MV-4-11 (cell line): Measurements from ENCODE around the gene GSTM5.

Experiments
- DNase-seq: peaks from one replicate; lab custom pipeline; 2025; lab: John Stamatoyannopoulos, UW

GSTM5 gene

DNA sequence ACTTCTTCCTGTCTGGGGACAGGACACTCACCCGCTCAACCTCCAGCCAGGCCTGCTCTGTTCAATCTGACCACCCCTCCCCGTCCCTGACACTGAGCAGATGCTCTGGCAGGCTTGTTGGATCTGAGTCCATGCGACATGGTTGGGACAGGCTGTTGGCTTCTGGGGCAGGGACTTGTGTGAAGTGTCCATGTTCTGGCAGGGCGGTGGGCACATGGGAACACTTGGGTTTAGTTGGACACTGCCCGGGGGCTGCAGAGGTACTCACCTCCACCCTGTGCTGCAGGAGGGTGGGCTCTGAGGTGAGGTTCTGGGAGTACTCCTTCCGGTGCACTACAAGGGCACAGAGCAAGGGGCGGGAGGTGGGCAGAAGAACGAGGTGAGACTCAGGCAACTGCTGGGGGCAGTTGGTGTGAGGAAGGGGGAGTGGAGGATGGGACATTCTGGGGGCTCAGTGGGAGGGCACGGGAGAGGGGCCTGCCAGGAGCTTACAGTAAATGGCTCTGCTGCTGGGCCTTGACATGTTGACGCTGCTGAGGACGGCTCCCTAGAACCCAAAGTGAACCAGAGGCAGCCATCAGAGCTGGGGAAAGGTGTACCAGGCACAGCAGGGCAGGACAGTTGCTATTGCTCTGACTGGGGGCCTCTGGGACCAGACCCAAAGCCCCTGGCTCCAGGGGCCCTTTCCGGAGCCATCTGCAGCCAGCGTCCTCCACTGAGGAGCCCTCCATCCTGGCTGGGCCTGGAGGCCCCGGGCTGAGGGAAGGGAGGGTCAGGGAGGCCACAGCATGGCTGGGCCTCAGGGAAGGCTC is 49.4 kb downstream of the GSTM5 start:
- no peak for DNase-seq

- peak; percentile 55 for DNase-seq
These were observed 50.1 kb downstream of the GSTM5 start for GRCh38 chr1:109762039-109762585.

- DNase-seq = peak; percentile 47
These were observed 51.0 kb downstream of the GSTM5 start for GRCh38 chr1:109762821-109763645.

DNA sequence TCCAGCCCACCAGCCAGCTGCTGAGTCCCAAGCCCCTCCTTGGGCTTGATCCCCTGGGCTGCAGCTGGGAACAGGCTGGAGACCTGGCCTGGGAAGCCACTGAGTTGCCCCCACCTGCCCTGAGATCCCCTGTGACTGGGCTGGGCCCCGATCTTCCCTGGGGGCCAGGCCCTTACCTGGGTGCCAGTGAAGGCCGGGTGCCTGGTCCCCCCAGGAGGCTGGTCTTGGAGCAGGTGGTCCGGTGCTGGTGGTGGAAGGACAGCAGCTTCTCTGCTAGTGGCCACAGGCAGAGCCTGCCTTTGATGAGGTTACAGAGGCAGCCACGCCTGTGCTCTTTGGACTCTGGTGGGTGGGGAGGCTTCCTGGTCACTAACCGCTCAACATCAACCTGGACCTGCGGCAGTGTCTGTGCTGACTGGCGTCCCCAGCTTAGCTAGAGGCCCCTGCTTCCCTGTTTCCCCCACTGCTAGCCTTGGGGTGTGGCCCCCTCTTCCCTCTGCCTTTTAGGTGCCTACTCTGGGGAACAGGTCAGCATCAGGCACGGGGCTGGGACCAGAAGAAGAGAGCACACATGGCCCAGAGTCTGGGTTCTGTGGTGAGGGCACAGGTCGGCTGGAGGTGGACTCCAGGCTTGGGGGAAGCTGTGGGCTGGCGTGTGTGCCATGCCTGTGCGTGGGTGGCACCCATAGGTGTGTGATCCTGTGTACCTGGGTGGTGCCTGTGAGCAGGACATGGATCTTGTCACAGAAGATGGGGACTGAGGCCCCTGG is 51.8 kb downstream of the GSTM5 start, which contains the start of gene EPS8L3:
EPS8L3 (minus strand) TSS at position 278 of the 770 bp plus-strand sequence. CDS start 2,174 bp downstream, outside the sequence.
- no peak for DNase-seq

GRCh38 chr1:109764561-109765482 is 52.8 kb downstream of the GSTM5 start:
- DNase-seq = no peak

GRCh38 chr1:109765483-109765815 is 53.4 kb downstream of the GSTM5 start:
- DNase-seq = no peak

GRCh38 chr1:109765896-109766615 is 54.0 kb downstream of the GSTM5 start:
- no peak for DNase-seq

DNA sequence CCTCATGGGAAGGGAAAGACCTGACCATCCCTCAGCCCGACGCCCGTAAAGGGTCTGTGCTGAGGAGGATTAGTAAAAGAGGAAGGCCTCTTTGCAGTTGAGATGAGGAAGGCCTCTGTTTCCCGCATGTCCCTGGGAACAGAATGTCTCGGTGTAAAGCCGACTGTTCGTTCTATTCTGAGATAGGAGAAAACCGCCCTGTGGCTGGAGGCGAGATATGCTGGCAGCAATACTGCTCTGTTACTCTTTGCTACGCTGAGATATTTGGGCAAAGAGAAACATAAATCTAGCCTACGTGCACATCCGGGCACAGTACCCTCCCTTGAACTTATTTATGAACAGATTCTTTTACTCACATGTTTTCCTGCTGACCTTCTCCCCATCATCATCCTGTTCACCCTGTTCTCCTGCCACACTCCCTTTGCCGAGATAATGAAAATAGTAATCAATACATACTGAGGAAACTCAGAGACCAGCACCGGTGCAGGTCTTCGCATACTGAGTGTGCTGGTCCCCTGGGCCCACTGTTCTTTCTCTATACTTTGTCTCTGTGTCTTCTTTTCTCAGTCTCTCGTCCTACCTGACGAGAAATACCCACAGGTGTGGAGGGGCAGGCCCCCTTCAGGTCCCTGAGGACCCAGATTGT is 55.1 kb downstream of the GSTM5 start:
- peak; percentile 50 for DNase-seq
